ENCODE data around the gene IRAK3.
"Not testable (repeated sequence)": the region's sequence is repeated elsewhere in the genome, so short reads cannot be mapped to it uniquely, and the experiment has no call there.

- TF ChIP-seq, protein P1, sequence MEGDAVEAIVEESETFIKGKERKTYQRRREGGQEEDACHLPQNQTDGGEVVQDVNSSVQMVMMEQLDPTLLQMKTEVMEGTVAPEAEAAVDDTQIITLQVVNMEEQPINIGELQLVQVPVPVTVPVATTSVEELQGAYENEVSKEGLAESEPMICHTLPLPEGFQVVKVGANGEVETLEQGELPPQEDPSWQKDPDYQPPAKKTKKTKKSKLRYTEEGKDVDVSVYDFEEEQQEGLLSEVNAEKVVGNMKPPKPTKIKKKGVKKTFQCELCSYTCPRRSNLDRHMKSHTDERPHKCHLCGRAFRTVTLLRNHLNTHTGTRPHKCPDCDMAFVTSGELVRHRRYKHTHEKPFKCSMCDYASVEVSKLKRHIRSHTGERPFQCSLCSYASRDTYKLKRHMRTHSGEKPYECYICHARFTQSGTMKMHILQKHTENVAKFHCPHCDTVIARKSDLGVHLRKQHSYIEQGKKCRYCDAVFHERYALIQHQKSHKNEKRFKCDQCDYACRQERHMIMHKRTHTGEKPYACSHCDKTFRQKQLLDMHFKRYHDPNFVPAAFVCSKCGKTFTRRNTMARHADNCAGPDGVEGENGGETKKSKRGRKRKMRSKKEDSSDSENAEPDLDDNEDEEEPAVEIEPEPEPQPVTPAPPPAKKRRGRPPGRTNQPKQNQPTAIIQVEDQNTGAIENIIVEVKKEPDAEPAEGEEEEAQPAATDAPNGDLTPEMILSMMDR (IDR thresholded peaks at IDR 0.05 in 4 of 5, conservative IDR thresholded peaks at IDR 0.05 in 1 of 5) = not testable (repeated sequence)
- not testable (repeated sequence) for TF ChIP-seq POLR2A (IDR thresholded peaks at IDR 0.05)
Measured at GRCh38 chr12:66236282-66236675, 47.3 kb downstream of the IRAK3 start.

Measured in gastrocnemius medialis (tissue), 4 donors.